Progenitor cell of endocrine pancreas (in vitro differentiated cells): Measurements from ENCODE around the gene CT45A8. TPM values are rescaled to one million over a fixed set of nuclear protein-coding genes. Genes with fewer than 3 reads are reported as not detected.
"Not testable (repeated sequence)": the region's sequence is repeated elsewhere in the genome, so short reads cannot be mapped to it uniquely, and the experiment has no call there.

Experiments used
- DNase-seq: peaks from one replicate; pipeline ENCODE4 v3.0.0; 2021; ENCODE audit warnings: low spot score; ENCODE audit not compliant: unreplicated experiment
- H3K27ac Mint-ChIP-seq: 2 replicates; pipeline ENCODE4 v1.8.0; 2021; ENCODE audit warnings: mild to moderate bottlenecking, moderate library complexity, mixed read lengths
- H3K27me3 Mint-ChIP-seq: 2 replicates; pipeline ENCODE4 v1.8.0; 2021; ENCODE audit warnings: mixed read lengths
- H3K36me3 Mint-ChIP-seq: 2 replicates; pipeline ENCODE4 v1.8.0; 2022; ENCODE audit warnings: mixed read lengths; ENCODE audit not compliant: insufficient read depth
- H3K4me1 Mint-ChIP-seq: 2 replicates; pipeline ENCODE4 v1.8.0; 2021; ENCODE audit warnings: low read depth, mixed read lengths
- H3K4me3 Mint-ChIP-seq: 2 replicates; pipeline ENCODE4 v1.8.0; 2021; ENCODE audit warnings: low read depth, mild to moderate bottlenecking, moderate library complexity, mixed read lengths
- H3K9me3 Mint-ChIP-seq: 2 replicates; pipeline ENCODE4 v1.8.0; 2021; ENCODE audit warnings: low read depth, mixed read lengths
- long read RNA-seq: library from polyadenylated mRNA; unstranded; transcript quantifications from one replicate; pipeline ENCODE4 v2.0.0, GENCODE V29; 2020
- total RNA-seq: library from RNA; stranded (reverse); gene quantifications from 2 replicates; pipeline ENCODE4 v1.2.1, GENCODE V29; 2021
- TF ChIP-seq, protein P1 (sequence below): fragments of 200-600 bp; sonication (generic); IDR thresholded peaks from one replicate; pipeline ENCODE4 v1.5.0; 2021; ENCODE audit warnings: antibody characterized with exemption, mild to moderate bottlenecking; ENCODE audit not compliant: unreplicated experiment

Gene CT45A8, protein sequence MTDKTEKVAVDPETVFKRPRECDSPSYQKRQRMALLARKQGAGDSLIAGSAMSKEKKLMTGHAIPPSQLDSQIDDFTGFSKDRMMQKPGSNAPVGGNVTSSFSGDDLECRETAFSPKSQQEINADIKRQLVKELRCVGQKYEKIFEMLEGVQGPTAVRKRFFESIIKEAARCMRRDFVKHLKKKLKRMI
- total RNA-seq = not detected in 2 replicates
- long read RNA-seq = 0 reads

DNA sequence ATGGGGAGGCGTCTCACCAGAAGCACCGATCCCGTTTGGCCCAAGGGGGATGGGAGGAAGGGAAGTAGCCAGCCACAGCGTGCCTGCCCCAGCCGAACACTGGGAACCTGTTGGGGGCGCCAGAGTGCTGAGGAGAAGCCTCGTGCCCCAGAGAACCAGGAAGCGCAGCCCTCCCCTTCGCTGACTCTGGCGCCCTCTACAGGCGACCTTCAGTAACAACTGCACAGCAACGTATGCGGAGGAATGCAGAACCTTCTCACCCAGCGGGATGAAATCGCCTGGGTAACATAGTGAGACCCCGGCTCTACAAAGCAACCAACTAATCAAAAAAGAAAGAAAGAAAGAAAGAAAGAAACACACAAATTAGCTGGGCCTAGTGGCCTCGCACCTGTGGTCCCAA lies at the start of gene CT45A8:
Gene CT45A8, minus strand, starts transcription at position 101 of the 400 bp plus-strand sequence. CDS start 3,755 bp downstream, outside the sequence.
- not testable (repeated sequence) for DNase-seq, H3K36me3 Mint-ChIP-seq, H3K9me3 Mint-ChIP-seq, H3K4me3 Mint-ChIP-seq, H3K27me3 Mint-ChIP-seq, H3K4me1 Mint-ChIP-seq, H3K27ac Mint-ChIP-seq

DNA sequence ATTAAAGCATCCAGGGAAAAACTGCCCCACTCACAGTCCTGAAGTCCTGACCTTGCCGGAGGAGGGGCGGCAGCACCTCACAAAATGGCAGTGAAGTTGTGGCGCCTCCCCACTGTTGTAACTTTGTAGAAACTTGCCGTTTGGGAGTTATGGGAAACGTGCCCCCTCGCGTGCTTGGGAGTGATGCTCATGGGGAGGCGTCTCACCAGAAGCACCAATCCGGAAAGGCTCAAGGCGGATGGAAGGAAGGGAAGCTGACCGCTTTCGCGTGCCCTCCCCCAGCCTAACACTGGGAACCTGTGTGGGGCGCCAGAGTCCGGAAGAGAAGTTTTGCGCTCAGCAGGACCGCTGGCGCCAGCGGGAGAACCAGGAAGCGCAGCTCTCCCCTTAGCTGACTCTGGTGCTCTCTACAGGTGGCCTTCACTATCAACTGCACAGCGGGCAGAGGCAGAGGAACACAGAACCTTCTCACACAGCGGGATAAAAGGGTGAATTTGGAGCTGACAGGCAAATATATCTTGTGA lies 39.0 kb upstream of the CT45A8 start, which contains the start of the genes CT45A10 and SAGE1:
Gene CT45A10, minus strand, starts transcription at position 151 of the 524 bp plus-strand sequence. CDS start 8,100 bp downstream, outside the sequence.
Gene SAGE1, plus strand, starts transcription at position 423 of the 524 bp plus-strand sequence. CDS start 2,527 bp downstream, outside the sequence.
- Mint-ChIP-seq H3K36me3 (no peaks in the 10 kb centered on the region), H3K9me3 (peaks cover 47% of the 10 kb centered on the region), H3K4me1 (no peaks in the 10 kb centered on the region), H3K27me3 (no peaks in the 10 kb centered on the region), H3K4me3 (no peak within 1 kb of the TSS), H3K27ac (no peak within 1 kb of the TSS)
- TF ChIP-seq, protein P1, sequence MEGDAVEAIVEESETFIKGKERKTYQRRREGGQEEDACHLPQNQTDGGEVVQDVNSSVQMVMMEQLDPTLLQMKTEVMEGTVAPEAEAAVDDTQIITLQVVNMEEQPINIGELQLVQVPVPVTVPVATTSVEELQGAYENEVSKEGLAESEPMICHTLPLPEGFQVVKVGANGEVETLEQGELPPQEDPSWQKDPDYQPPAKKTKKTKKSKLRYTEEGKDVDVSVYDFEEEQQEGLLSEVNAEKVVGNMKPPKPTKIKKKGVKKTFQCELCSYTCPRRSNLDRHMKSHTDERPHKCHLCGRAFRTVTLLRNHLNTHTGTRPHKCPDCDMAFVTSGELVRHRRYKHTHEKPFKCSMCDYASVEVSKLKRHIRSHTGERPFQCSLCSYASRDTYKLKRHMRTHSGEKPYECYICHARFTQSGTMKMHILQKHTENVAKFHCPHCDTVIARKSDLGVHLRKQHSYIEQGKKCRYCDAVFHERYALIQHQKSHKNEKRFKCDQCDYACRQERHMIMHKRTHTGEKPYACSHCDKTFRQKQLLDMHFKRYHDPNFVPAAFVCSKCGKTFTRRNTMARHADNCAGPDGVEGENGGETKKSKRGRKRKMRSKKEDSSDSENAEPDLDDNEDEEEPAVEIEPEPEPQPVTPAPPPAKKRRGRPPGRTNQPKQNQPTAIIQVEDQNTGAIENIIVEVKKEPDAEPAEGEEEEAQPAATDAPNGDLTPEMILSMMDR = no peak
- no peak for DNase-seq

DNA sequence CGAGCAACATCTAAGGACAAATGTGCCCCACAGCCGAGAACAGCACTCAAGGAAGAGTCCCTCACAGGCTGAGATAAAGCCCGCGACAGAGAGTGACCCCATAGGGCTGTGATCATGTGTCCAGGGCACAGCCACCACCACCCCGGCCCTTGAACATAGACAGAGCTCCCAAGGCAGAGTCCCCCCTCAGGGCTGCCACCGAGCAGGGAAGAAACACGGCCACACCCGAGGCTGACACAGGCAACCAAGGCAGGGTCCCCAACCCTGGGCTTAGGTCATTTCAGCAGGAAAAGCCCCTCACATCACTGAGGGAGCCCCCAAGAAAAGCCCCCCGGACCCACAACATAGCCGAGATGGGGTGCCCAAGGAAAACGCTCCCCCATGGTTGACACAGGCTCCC lies 38.4 kb upstream of the CT45A8 start:
- Mint-ChIP-seq H3K27me3 (no peaks in the 10 kb centered on the region), H3K4me1 (no peaks in the 10 kb centered on the region)
- TF ChIP-seq, protein P1 = no peak

DNA sequence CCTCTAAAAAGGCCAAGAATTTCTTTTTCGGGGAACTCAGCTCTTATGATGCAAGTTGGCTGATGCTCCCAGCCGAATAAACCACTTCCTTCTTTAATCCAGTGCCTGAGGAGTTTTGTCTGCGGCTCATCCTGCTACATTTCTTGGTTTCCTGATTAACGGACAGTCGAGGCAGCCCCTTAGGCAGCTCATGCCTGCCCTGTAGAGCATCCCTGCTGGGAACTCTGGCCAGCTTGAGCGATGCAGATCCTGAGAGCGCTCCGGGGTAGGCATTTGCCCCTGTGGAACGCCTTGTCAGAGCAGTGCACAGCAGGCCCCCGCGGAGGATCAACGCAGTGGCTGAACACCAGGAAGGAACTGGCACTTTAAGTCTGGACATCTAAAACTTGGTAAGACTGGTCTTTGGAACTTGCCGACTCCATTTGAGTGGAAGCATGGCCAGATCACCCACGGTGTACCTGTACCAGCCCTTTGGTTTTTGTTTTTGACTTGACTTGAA lies 35.8 kb upstream of the CT45A8 start:
- no peak for DNase-seq
- Mint-ChIP-seq H3K36me3 (no peaks in the 10 kb centered on the region), H3K9me3 (peaks cover 35% of the 10 kb centered on the region), H3K27me3 (no peaks in the 10 kb centered on the region), H3K4me1 (no peaks in the 10 kb centered on the region), H3K4me3 (no peak overlapping the region), H3K27ac (no peak overlapping the region)
- TF ChIP-seq, protein P1 = no peak

More for the DNA sequence above, 38.4 kb upstream of the CT45A8 start:
- Mint-ChIP-seq H3K27ac (no peak overlapping the region), H3K4me3 (no peak overlapping the region), H3K36me3 (no peaks in the 10 kb centered on the region), H3K9me3 (peaks cover 45% of the 10 kb centered on the region)
- DNase-seq = no peak

DNA sequence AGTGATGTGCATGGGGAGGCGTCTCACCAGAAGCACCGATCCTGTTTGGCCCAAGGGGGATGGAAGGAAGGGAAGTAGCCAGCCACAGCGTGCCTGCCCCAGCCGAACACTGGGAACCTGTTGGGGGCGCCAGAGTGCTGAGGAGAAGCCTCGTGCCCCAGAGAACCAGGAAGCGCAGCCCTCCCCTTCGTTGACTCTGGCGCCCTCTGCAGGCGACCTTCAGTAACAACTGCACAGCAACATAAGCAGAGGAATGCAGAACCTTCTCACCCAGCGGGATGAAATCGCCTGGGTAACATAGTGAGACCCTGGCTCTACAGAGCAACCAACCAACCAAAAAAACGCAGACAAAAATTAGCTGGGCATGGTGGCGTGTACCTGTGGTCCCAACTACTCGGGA lies 34.6 kb upstream of the CT45A8 start:
- H3K4me1 Mint-ChIP-seq, H3K4me3 Mint-ChIP-seq, DNase-seq, H3K27me3 Mint-ChIP-seq, H3K36me3 Mint-ChIP-seq, H3K27ac Mint-ChIP-seq: not testable (repeated sequence)
- peaks cover 28% of the 10 kb centered on the region for H3K9me3 Mint-ChIP-seq

DNA sequence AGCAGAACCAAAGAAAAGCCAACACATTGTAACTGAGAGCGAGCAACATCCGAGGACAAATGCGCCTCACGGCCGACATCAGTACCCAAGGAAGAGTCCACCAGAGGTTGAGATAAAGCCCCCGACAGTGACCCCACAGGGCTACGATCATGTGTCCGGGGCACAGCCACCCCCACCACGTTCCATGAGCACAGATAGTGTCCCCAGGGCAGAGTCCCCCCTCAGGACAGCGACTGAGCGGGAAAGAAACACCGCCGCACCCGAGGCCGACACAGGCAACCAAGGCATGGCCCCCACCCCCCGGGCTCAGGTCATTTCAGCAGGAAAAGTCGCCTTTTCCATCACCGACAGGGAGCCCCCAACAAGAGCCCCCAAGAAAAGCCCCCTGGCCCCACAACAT lies 33.9 kb upstream of the CT45A8 start:
- H3K27me3 Mint-ChIP-seq, DNase-seq, H3K4me3 Mint-ChIP-seq, H3K27ac Mint-ChIP-seq, H3K36me3 Mint-ChIP-seq, H3K4me1 Mint-ChIP-seq: not testable (repeated sequence)
- H3K9me3 Mint-ChIP-seq = peaks cover 22% of the 10 kb centered on the region

DNA sequence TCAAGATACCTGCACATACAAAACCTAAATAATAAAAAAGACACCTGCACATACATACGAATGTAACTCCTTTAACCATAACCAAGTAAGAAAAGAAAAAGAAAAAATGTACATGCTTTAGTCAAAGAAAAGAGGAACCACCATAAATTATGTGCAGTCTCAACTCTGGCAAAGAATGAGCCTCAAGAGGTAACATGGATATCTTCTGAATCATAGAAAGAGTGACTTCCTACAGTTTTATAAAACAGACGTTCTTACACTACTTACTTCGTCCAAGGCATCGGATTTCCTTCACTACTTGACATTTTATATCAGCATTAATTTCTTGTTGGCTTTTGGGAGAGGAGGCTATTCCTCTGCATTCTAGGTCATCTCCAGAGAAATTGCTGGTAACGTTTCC lies 28.4 kb upstream of the CT45A8 start:
- H3K27ac Mint-ChIP-seq, H3K9me3 Mint-ChIP-seq, H3K36me3 Mint-ChIP-seq, DNase-seq, H3K4me3 Mint-ChIP-seq, H3K27me3 Mint-ChIP-seq, H3K4me1 Mint-ChIP-seq: not testable (repeated sequence)

DNA sequence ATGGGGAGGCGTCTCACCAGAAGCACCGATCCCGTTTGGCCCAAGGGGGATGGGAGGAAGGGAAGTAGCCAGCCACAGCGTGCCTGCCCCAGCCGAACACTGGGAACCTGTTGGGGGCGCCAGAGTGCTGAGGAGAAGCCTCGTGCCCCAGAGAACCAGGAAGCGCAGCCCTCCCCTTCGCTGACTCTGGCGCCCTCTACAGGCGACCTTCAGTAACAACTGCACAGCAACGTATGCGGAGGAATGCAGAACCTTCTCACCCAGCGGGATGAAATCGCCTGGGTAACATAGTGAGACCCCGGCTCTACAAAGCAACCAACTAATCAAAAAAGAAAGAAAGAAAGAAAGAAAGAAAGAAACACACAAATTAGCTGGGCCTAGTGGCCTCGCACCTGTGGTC lies 17.4 kb upstream of the CT45A8 start, which contains the start of gene CT45A9:
Gene CT45A9, minus strand, starts transcription at position 101 of the 400 bp plus-strand sequence. CDS start 3,751 bp downstream, outside the sequence.
- DNase-seq, H3K4me1 Mint-ChIP-seq, H3K4me3 Mint-ChIP-seq, H3K36me3 Mint-ChIP-seq, H3K27me3 Mint-ChIP-seq, H3K27ac Mint-ChIP-seq, H3K9me3 Mint-ChIP-seq: not testable (repeated sequence)

DNA sequence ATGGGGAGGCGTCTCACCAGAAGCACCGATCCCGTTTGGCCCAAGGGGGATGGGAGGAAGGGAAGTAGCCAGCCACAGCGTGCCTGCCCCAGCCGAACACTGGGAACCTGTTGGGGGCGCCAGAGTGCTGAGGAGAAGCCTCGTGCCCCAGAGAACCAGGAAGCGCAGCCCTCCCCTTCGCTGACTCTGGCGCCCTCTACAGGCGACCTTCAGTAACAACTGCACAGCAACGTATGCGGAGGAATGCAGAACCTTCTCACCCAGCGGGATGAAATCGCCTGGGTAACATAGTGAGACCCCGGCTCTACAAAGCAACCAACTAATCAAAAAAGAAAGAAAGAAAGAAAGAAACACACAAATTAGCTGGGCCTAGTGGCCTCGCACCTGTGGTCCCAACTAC lies 17.2 kb downstream of the CT45A8 start, which contains the start of gene CT45A7:
Gene CT45A7, minus strand, starts transcription at position 101 of the 400 bp plus-strand sequence. CDS start 3,747 bp downstream, outside the sequence.
- H3K4me1 Mint-ChIP-seq, H3K4me3 Mint-ChIP-seq, H3K36me3 Mint-ChIP-seq, H3K27me3 Mint-ChIP-seq, H3K9me3 Mint-ChIP-seq, DNase-seq, H3K27ac Mint-ChIP-seq: not testable (repeated sequence)

DNA sequence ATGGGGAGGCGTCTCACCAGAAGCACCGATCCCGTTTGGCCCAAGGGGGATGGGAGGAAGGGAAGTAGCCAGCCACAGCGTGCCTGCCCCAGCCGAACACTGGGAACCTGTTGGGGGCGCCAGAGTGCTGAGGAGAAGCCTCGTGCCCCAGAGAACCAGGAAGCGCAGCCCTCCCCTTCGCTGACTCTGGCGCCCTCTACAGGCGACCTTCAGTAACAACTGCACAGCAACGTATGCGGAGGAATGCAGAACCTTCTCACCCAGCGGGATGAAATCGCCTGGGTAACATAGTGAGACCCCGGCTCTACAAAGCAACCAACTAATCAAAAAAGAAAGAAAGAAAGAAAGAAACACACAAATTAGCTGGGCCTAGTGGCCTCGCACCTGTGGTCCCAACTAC lies 34.4 kb downstream of the CT45A8 start, which contains the start of gene CT45A2:
Gene CT45A2, minus strand, starts transcription at position 101 of the 400 bp plus-strand sequence. CDS start 3,747 bp downstream, outside the sequence.
- not testable (repeated sequence) for H3K4me1 Mint-ChIP-seq, H3K36me3 Mint-ChIP-seq, DNase-seq, H3K9me3 Mint-ChIP-seq, H3K4me3 Mint-ChIP-seq, H3K27ac Mint-ChIP-seq, H3K27me3 Mint-ChIP-seq
